Panc1 (cell line): ENCODE data around the gene LPAR6. TPM values are rescaled to one million over a fixed set of nuclear protein-coding genes. Genes with fewer than 3 reads are reported as not detected.

Experiments
- ATAC-seq: fragments of 200-7000 bp; cut with Tn5 transposase; 2 replicates; pipeline ENCODE4 v1.9.1; 2020; ENCODE audit warnings: mild to moderate bottlenecking, moderate library complexity
- BruUV-seq: library from RNA; stranded (reverse); fragments of 400-500 nt; replicated peaks from 2 replicates; lab custom pipeline; 2021; lab: Mats Ljungman, UMichigan
- CTCF ChIA-PET: fragments of 300-600 bp; sonication (Branson Sonifier 250); formaldehyde crosslinking; loops from one replicate; lab custom pipeline; 2022; ENCODE audit warnings: antibody characterized with exemption; lab: Charles Lee
- POLR2A ChIA-PET: fragments of 300-600 bp; sonication (Branson Sonifier 250); formaldehyde crosslinking; loops from one replicate; lab custom pipeline; 2022; ENCODE audit warnings: antibody characterized with exemption; lab: Charles Lee
- DNase-seq: peaks from one replicate; pipeline ENCODE4 v3.0.0-alpha.2; 2010; ENCODE audit warnings: low read depth, low spot score
- H3K27ac ChIP-seq: 2 replicates; pipeline ENCODE4 v1.5.1; 2011; ENCODE audit warnings: mild to moderate bottlenecking, low read length, inconsistent platforms
- H3K27me3 ChIP-seq: fragments of 200-500 bp; sonication (Bioruptor generic); 2 replicates; pipeline ENCODE4 v1.6.0; 2014; ENCODE audit warnings: low read length, inconsistent platforms; ENCODE audit not compliant: control insufficient read depth, insufficient read depth
- H3K36me3 ChIP-seq: fragments of 200-500 bp; sonication (Bioruptor generic); 2 replicates; pipeline ENCODE4 v1.5.1; 2014; ENCODE audit warnings: inconsistent platforms, mild to moderate bottlenecking, low read length, moderate library complexity; ENCODE audit not compliant: control insufficient read depth, insufficient read depth
- H3K4me1 ChIP-seq: 2 replicates; pipeline ENCODE4 v1.5.1; 2011; ENCODE audit warnings: inconsistent platforms, mild to moderate bottlenecking, low read length, moderate library complexity; ENCODE audit not compliant: control insufficient read depth, insufficient read depth
- H3K4me3 ChIP-seq, 2 experiments: 2 replicates each; pipeline ENCODE4 v1.5.1; 2011 to 2012; ENCODE audit warnings: low read depth in 2 of 2, low read length in 2 of 2, mild to moderate bottlenecking in 2 of 2, inconsistent platforms in 1 of 2, moderate library complexity in 1 of 2
- H3K9me3 ChIP-seq: fragments of 200-500 bp; sonication (Bioruptor generic); 2 replicates; pipeline ENCODE4 v1.5.1; 2014; ENCODE audit warnings: low read depth, mild to moderate bottlenecking, inconsistent platforms, low read length, moderate library complexity; ENCODE audit not compliant: control insufficient read depth, insufficient read depth
- CTCF ChIP-seq: fragments of 450-650 bp; IDR thresholded peaks from 2 replicates; pipeline ENCODE4 v1.5.1; 2017; ENCODE audit warnings: mild to moderate bottlenecking
- POLR2AphosphoS5 ChIP-seq: IDR thresholded peaks from 2 replicates; pipeline ENCODE4 v1.6.1; 2012; ENCODE audit warnings: mild to moderate bottlenecking, low read depth, low read length, moderate library complexity
- REST ChIP-seq, 2 experiments: IDR thresholded peaks; 2 replicates each; pipeline ENCODE4 v1.6.1; 2011 to 2012; ENCODE audit warnings: low read depth in 2 of 2, control low read depth in 1 of 2, low read length in 1 of 2, mild to moderate bottlenecking in 1 of 2, moderate library complexity in 1 of 2; ENCODE audit not compliant: insufficient read depth in 1 of 2
- SIN3A ChIP-seq: IDR thresholded peaks from 2 replicates; pipeline ENCODE4 v1.6.1; 2012; ENCODE audit warnings: low read depth, mild to moderate bottlenecking, low read length, moderate library complexity, borderline replicate concordance; ENCODE audit not compliant: insufficient read depth
- TCF7L2 ChIP-seq: IDR thresholded peaks from 2 replicates; pipeline ENCODE4 v1.6.1; 2011; ENCODE audit warnings: mild to moderate bottlenecking, low read depth, low read length, inconsistent platforms
- in situ Hi-C: cut with HindIII; loops from 2 replicates; pipeline ENCODE4 v1.10.0; 2016; ENCODE audit warnings: low sequenced_read_pairs, low pct_unique_long_range_greater_than_20kb
- intact Hi-C: fragments of 100-400 bp; cut with micrococcal nuclease; formaldehyde crosslinking; loops from one replicate; pipeline ENCODE4 v1.10.0; 2022; ENCODE audit not compliant: unreplicated experiment
- total RNA-seq: library from RNA; stranded (reverse); gene quantifications from one replicate; pipeline ENCODE4 v1.2.1, GENCODE V29; 2021; ENCODE audit not compliant: unreplicated experiment

Gene LPAR6
- total RNA-seq, 1 experiment from 2014 or later: 3.9 TPM

GRCh38 chr13:48393030-48393697, 19.7 kb downstream of the LPAR6 start:
- no peaks in the 10 kb centered on the region for H3K9me3 ChIP-seq
- POLR2A ChIA-PET: no interaction called here

GRCh38 chr13:48391257-48391656, 21.7 kb downstream of the LPAR6 start:
- Histone ChIP-seq H3K4me1 (no peaks in the 10 kb centered on the region), H3K4me3 (no peak overlapping the region), H3K9me3 (no peaks in the 10 kb centered on the region), H3K27ac (no peak overlapping the region), H3K36me3 (no peaks in the 10 kb centered on the region), H3K27me3 (no peaks in the 10 kb centered on the region)
- ChIA-PET POLR2A (no interaction called here), CTCF (no interaction called here)
- in situ Hi-C loops (no loop called here), intact Hi-C loops (no loop called here)
- ATAC-seq (no peak), DNase-seq (no peak)
- no TSS peak for BruUV-seq
- TF ChIP-seq SIN3A: no peak
- no peak for TF ChIP-seq POLR2AphosphoS5
- TF ChIP-seq TCF7L2: no peak
- TF ChIP-seq REST (IDR thresholded peaks at IDR 0.05; ENCODE audit: insufficient read depth in 1 of 2, low read depth in 2 of 2, low read length in 1 of 2): no peak
- TF ChIP-seq CTCF: no peak

More at GRCh38 chr13:48393030-48393697, 19.7 kb downstream of the LPAR6 start:
- Histone ChIP-seq H3K4me1 (no peaks in the 10 kb centered on the region), H3K27ac (no peak overlapping the region), H3K36me3 (no peaks in the 10 kb centered on the region), H3K27me3 (no peaks in the 10 kb centered on the region), H3K4me3 (no peak overlapping the region)
- in situ Hi-C loops (no loop called here), intact Hi-C loops (no loop called here)
- DNase-seq (no peak), ATAC-seq (no peak)
- BruUV-seq: no TSS peak
- CTCF ChIA-PET: no interaction called here
- TF ChIP-seq CTCF (no peak), SIN3A (no peak), TCF7L2 (no peak), REST (IDR thresholded peaks at IDR 0.05; ENCODE audit: insufficient read depth in 1 of 2, low read depth in 2 of 2, low read length in 1 of 2) (no peak), POLR2AphosphoS5 (no peak)
